Measurements from ENCODE around the gene VAV3.

DNA sequence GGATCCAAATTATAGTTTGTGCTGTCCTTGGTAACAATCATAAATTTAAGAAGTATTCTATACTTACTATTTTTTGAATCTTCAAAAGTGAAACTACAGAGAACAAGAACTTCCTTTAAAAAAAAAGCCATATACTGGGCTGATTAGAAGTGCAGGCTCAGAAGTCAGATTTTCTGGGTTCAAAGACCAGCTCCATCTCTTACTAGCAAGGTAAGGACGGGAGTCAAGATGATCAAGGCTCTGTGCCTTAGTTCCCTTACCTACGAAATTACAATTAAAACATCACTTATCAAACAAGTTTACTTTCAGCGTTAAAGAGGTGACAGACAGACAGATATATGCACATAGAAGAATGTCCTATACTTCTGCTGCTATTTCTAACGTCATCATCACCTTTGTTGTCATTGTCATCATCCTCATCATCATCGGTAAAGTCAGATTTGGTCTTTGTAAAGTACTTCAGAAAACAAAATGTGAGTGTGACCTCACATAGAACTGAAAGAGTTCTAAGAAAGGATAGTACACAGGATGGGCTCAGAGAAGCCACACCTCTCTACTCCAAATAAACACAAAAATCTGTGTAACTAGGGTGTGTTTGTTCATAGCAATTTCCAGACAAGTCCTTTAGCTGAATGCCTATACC lies 178.7 kb downstream of the VAV3 start:
- no peak for TF ChIP-seq POLR2A (IDR thresholded peaks at IDR 0.05)
- TF ChIP-seq, protein P1, sequence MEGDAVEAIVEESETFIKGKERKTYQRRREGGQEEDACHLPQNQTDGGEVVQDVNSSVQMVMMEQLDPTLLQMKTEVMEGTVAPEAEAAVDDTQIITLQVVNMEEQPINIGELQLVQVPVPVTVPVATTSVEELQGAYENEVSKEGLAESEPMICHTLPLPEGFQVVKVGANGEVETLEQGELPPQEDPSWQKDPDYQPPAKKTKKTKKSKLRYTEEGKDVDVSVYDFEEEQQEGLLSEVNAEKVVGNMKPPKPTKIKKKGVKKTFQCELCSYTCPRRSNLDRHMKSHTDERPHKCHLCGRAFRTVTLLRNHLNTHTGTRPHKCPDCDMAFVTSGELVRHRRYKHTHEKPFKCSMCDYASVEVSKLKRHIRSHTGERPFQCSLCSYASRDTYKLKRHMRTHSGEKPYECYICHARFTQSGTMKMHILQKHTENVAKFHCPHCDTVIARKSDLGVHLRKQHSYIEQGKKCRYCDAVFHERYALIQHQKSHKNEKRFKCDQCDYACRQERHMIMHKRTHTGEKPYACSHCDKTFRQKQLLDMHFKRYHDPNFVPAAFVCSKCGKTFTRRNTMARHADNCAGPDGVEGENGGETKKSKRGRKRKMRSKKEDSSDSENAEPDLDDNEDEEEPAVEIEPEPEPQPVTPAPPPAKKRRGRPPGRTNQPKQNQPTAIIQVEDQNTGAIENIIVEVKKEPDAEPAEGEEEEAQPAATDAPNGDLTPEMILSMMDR (IDR thresholded peaks at IDR 0.05) = no peak
- TF ChIP-seq POLR2AphosphoS5 (IDR thresholded peaks at IDR 0.05) = no peak
- TF ChIP-seq EP300 (IDR thresholded peaks at IDR 0.05; ENCODE audit: low read depth) = no peak

All from transverse colon (tissue), 4 donors.